Activated B cell treated with CpG ODN at 0.5 μM for 24 hours (primary cell): ENCODE data around the gene ERCC3. TPM values are rescaled to one million over a fixed set of nuclear protein-coding genes. Genes with fewer than 3 reads are reported as not detected.
"Not testable (repeated sequence)": the region's sequence is repeated elsewhere in the genome, so short reads cannot be mapped to it uniquely, and the experiment has no call there.

Experiments
- ATAC-seq: fragments of 200-7000 bp; cut with Tn5 transposase; one replicate; pipeline ENCODE4 v1.10.0; 2021; ENCODE audit warnings: low read depth, mild to moderate bottlenecking, moderate library complexity
- CTCF ChIA-PET: fragments of 350-600 bp; sonication (Branson Sonifier 250); formaldehyde crosslinking; loops from one replicate; lab custom pipeline; 2021; ENCODE audit warnings: antibody characterized with exemption; lab: Charles Lee
- POLR2A ChIA-PET: fragments of 350-600 bp; sonication (Branson Sonifier 250); formaldehyde crosslinking; loops from one replicate; lab custom pipeline; 2021; ENCODE audit warnings: antibody characterized with exemption; lab: Charles Lee
- DNase-seq: peaks from one replicate; pipeline ENCODE4 v3.0.0; 2022
- H3K27ac Mint-ChIP-seq: one replicate; pipeline ENCODE4 v1.8.0; 2020; ENCODE audit warnings: mixed read lengths
- H3K27me3 Mint-ChIP-seq: one replicate; pipeline ENCODE4 v1.8.0; 2021; ENCODE audit warnings: mixed read lengths
- H3K36me3 Mint-ChIP-seq: one replicate; pipeline ENCODE4 v1.8.0; 2021; ENCODE audit warnings: low read depth, mixed read lengths
- H3K4me1 Mint-ChIP-seq: one replicate; pipeline ENCODE4 v1.8.0; 2021; ENCODE audit warnings: mixed read lengths
- H3K4me3 Mint-ChIP-seq: one replicate; pipeline ENCODE4 v1.8.0; 2020; ENCODE audit warnings: mild to moderate bottlenecking, mixed read lengths
- H3K9me3 Mint-ChIP-seq: one replicate; pipeline ENCODE4 v1.8.0; 2020; ENCODE audit warnings: mixed read lengths
- intact Hi-C: fragments of 100-400 bp; cut with micrococcal nuclease; formaldehyde crosslinking; loops from one replicate; pipeline ENCODE4 v1.15.1; 2024
- total RNA-seq: library from RNA; stranded (reverse); gene quantifications from 2 replicates; pipeline ENCODE4 v1.2.3, GENCODE V29; 2022
- TF ChIP-seq, protein P1 (sequence below): fragments of 200-600 bp; IDR thresholded peaks from one replicate; pipeline ENCODE4 v1.8.0; 2022; ENCODE audit warnings: antibody characterized with exemption, mild to moderate bottlenecking

Gene ERCC3
- total RNA-seq, 1 donor from 2014 or later, result 65.6 TPM

DNA sequence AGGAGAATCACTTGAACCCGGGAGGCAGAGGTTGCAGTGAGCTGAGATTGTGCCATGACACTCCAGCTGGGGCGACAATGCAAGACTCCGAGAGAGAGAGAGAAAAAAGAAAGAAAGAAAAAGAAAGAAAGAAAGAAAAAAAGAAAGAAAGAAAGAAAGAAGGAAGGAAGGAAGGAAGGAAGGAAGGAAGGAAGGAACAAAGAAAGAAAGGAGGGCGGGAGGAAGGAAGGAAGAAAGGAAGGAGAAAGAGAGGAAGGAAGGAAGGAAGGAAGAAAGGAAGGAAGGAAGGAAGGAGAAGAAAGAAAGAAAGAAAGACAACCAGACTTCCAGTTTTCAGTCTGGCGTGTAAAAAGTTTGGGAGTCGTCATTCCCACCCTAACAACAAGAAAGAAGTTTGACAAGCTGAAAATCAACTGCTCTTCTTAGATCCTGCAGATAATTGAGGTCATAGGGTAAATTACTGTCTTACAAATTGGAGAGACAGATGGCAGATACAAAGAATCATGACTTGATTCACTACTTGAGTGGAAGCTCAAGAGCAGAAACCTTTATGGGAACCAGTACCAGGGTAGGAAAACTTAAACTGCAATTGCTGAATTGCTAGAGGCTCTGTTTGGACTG, 58.8 kb downstream of the ERCC3 start:
- peaks cover 8% of the 10 kb centered on the region for H3K36me3 Mint-ChIP-seq
- intact Hi-C loops, result no loop called here
- no peak overlapping the region for H3K27ac Mint-ChIP-seq
- no peaks in the 10 kb centered on the region for H3K27me3 Mint-ChIP-seq
- POLR2A ChIA-PET, result no interaction called here
- DNase-seq (no peak), ATAC-seq (no peak)
- no peak overlapping the region for H3K4me3 Mint-ChIP-seq
- CTCF ChIA-PET, result no interaction called here
- H3K9me3 Mint-ChIP-seq, result peaks cover 11% of the 10 kb centered on the region
- TF ChIP-seq, protein P1, sequence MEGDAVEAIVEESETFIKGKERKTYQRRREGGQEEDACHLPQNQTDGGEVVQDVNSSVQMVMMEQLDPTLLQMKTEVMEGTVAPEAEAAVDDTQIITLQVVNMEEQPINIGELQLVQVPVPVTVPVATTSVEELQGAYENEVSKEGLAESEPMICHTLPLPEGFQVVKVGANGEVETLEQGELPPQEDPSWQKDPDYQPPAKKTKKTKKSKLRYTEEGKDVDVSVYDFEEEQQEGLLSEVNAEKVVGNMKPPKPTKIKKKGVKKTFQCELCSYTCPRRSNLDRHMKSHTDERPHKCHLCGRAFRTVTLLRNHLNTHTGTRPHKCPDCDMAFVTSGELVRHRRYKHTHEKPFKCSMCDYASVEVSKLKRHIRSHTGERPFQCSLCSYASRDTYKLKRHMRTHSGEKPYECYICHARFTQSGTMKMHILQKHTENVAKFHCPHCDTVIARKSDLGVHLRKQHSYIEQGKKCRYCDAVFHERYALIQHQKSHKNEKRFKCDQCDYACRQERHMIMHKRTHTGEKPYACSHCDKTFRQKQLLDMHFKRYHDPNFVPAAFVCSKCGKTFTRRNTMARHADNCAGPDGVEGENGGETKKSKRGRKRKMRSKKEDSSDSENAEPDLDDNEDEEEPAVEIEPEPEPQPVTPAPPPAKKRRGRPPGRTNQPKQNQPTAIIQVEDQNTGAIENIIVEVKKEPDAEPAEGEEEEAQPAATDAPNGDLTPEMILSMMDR, result no peak
- H3K4me1 Mint-ChIP-seq, result no peaks in the 10 kb centered on the region

DNA sequence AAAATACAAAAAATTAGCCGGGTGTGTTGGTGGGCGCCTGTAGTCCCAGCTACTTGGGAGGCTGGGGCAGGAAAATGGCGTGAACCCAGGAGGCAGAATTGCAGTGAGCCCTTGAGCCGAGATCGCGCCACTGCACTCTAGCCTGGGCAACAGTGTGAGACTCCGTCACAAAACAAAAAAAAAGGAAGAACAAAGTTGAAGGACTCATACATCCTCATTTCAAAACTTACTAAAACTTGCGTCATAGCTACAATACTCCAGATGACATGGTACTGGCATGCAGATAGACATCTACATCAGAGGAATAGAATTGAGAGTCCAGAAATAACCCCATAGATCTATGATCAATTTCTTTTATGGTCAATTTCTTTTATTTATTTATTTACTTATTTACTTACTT, 60.2 kb downstream of the ERCC3 start:
- ChIA-PET POLR2A (no interaction called here), CTCF (no interaction called here)
- Mint-ChIP-seq H3K4me3 (no peak overlapping the region), H3K27me3 (peaks cover 5% of the 10 kb centered on the region), H3K4me1 (no peaks in the 10 kb centered on the region), H3K36me3 (peaks cover 6% of the 10 kb centered on the region), H3K9me3 (peaks cover 14% of the 10 kb centered on the region), H3K27ac (no peak overlapping the region)
- DNase-seq, result no peak
- TF ChIP-seq, protein P1, result no peak
- ATAC-seq, result no peak
- intact Hi-C loops, result no loop called here

DNA sequence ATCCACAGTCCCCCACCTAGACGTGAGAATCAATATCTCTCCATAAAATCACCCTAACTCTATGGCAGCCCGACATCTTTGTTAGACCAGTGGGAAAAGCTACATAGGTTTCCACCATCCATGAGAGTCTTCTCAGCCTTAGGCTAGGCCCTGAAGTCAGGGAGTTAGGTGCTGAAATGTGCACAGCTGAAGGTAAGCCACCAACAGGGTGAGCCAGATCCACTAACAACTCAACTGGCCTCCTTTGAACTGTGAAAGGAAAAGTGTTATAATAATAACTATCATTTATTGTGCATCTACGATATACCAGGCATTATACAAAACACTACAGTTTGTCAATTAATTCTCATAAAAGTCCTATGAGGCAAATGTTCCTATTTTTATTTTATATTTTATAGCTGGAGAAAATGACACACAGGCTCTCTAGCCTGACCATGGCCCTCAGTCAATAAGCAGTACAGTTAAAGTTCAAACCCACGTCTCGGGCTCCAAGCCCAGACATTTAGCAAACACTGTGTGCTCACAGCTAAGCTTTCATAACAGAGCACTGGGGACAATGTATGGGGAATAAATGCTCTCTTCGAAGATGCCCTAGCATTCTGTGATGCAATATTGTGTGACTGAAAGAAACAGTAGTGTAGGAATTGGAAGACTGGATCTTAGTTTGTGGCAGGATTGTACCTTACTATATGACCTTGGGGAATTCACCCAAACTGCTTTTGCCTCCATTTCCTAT, 62.6 kb downstream of the ERCC3 start:
- TF ChIP-seq, protein P1, result no peak
- Mint-ChIP-seq H3K4me1 (no peaks in the 10 kb centered on the region), H3K36me3 (no peaks in the 10 kb centered on the region), H3K9me3 (peaks cover 14% of the 10 kb centered on the region), H3K27me3 (peaks cover 17% of the 10 kb centered on the region), H3K27ac (no peak overlapping the region), H3K4me3 (no peak overlapping the region)
- intact Hi-C loops, result no loop called here
- ChIA-PET POLR2A (no interaction called here), CTCF (no interaction called here)
- ATAC-seq (no peak), DNase-seq (no peak)

DNA sequence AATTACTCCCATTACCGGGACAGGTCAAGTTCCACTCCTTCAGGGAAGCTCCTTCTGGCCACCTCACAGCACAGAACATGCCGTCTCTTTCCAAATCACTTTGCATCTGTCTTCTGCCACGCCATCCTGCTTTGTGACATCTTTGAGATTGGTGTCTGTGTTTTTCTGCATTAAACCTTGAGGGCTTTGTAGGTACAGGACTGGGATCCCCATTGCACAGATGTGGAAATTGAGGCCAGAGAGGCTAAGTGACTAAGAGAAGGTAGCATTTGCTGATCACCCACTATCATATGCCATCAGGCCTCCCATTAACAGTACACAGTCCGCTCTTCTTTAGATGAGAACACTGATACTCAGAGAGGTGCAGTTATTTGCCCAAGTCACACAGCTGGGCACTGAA, 64.4 kb downstream of the ERCC3 start:
- ChIA-PET CTCF (no interaction called here), POLR2A (no interaction called here)
- ATAC-seq (no peak), DNase-seq (no peak)
- Mint-ChIP-seq H3K27me3 (peaks cover 32% of the 10 kb centered on the region), H3K4me3 (no peak overlapping the region), H3K9me3 (peaks cover 14% of the 10 kb centered on the region), H3K4me1 (no peaks in the 10 kb centered on the region), H3K27ac (no peak overlapping the region), H3K36me3 (no peaks in the 10 kb centered on the region)
- TF ChIP-seq, protein P1, result no peak
- intact Hi-C loops, result no loop called here

DNA sequence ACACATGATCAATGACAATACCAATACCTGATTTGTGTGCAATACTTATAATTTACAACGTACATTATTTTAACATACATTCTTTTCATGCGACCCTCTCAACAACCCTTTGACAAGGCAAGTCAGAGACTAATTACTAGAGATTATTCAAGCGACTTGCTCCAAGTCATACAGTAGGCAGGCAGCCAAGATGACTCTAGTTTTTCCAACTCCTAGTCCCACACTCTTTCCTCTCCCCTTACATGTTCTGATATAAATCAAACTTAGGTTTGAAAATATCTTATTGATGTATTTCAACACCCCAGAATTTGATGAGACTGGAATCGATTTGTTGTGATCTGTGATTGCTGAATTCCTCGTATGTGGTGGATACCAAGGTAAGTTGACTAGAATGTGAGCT, 65.8 kb downstream of the ERCC3 start:
- no peak for ATAC-seq
- Mint-ChIP-seq H3K4me3 (no peak overlapping the region), H3K27ac (no peak overlapping the region), H3K9me3 (peaks cover 14% of the 10 kb centered on the region), H3K36me3 (no peaks in the 10 kb centered on the region), H3K4me1 (no peaks in the 10 kb centered on the region), H3K27me3 (peaks cover 42% of the 10 kb centered on the region)
- ChIA-PET POLR2A (no interaction called here), CTCF (no interaction called here)
- TF ChIP-seq, protein P1, result no peak
- intact Hi-C loops, result no loop called here
- no peak for DNase-seq

DNA sequence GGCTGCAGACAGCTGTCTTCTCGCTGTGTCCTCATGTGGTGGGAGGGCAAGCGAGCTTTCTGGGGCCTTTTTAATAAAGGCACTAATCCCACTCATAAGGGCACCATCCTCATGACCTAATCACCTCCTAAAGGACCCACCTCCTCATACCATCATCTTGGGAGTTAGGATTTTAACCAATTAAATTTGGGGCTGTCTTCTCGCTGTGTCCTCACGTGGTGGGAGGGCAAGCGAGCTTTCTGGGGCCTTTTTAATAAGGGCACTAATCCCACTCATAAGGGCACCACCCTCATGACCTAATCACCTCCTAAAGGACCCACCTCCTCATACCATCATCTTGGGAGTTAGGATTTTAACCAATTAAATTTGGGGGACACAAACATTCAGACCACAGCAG, 66.7 kb downstream of the ERCC3 start:
- H3K36me3 Mint-ChIP-seq, POLR2A ChIA-PET, CTCF ChIA-PET, ATAC-seq, H3K4me3 Mint-ChIP-seq, H3K4me1 Mint-ChIP-seq, intact Hi-C loops, H3K27ac Mint-ChIP-seq, DNase-seq: not testable (repeated sequence)
- Mint-ChIP-seq H3K9me3 (peaks cover 14% of the 10 kb centered on the region), H3K27me3 (peaks cover 45% of the 10 kb centered on the region)
